Endothelial cell (in vitro differentiated cells): ENCODE measurements around the gene SERAC1. TPM values are rescaled to one million over a fixed set of nuclear protein-coding genes. Genes with fewer than 3 reads are reported as not detected.

Source experiments
- DNase-seq: peaks from one replicate; pipeline ENCODE4 v3.0.0; 2021; ENCODE audit warnings: low spot score
- H3K27ac Mint-ChIP-seq: one replicate; pipeline ENCODE4 v1.8.0; 2021; ENCODE audit warnings: mixed read lengths, inconsistent platforms; ENCODE audit not compliant: unreplicated experiment
- H3K27me3 Mint-ChIP-seq: one replicate; pipeline ENCODE4 v1.8.0; 2021; ENCODE audit warnings: mild to moderate bottlenecking, moderate library complexity, mixed read lengths, inconsistent platforms; ENCODE audit not compliant: unreplicated experiment
- H3K36me3 Mint-ChIP-seq: one replicate; pipeline ENCODE4 v1.8.0; 2021; ENCODE audit warnings: mild to moderate bottlenecking, low read depth, mixed read lengths, inconsistent platforms; ENCODE audit not compliant: unreplicated experiment
- H3K4me1 Mint-ChIP-seq: one replicate; pipeline ENCODE4 v1.8.0; 2021; ENCODE audit warnings: mild to moderate bottlenecking, mixed read lengths, inconsistent platforms; ENCODE audit not compliant: unreplicated experiment
- H3K4me3 Mint-ChIP-seq: one replicate; pipeline ENCODE4 v1.8.0; 2021; ENCODE audit warnings: mild to moderate bottlenecking, mixed read lengths, inconsistent platforms; ENCODE audit not compliant: unreplicated experiment
- H3K9me3 Mint-ChIP-seq: one replicate; pipeline ENCODE4 v1.8.0; 2021; ENCODE audit warnings: mixed read lengths, inconsistent platforms; ENCODE audit not compliant: unreplicated experiment
- CTCF ChIP-seq: fragments of 200-600 bp; sonication (generic); IDR thresholded peaks from one replicate; pipeline ENCODE4 v1.5.0; 2021; ENCODE audit warnings: antibody characterized with exemption; ENCODE audit not compliant: unreplicated experiment
- total RNA-seq: library from RNA; stranded (reverse); fragmentation: NEBNext Ultra II Directional; extraction: Animal tissue kit (Norgen Biotek cat#: 25700); gene quantifications from one replicate; pipeline ENCODE4 v1.2.1, GENCODE V29; 2021; ENCODE audit not compliant: unreplicated experiment

SERAC1 gene
- total RNA-seq, 1 donor from 2014 or later: 13.8 TPM

DNA sequence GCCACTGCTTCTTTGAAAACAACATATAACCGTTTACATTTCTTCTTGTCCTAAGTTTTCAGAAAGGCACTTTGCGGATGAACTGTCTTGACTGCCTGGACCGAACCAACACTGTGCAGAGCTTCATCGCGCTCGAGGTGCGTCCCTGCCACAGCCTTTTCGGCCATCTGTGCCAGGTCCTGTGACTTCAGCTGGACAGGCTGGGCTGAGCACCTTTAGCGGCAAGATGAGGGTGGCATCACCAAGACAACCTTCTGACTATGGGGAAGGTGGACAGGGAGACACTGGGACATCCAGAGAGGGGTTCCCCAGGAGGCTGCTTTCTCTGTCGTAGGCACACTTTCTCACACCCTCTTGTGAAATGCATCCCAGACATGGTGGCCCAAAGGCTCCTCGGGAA, 104.3 kb downstream of the SERAC1 start:
- H3K4me3 Mint-ChIP-seq: no peak overlapping the region
- no peak overlapping the region for H3K27ac Mint-ChIP-seq
- no peak for TF ChIP-seq CTCF
- no peak for DNase-seq
- no peaks in the 10 kb centered on the region for H3K27me3 Mint-ChIP-seq
- H3K9me3 Mint-ChIP-seq: no peaks in the 10 kb centered on the region
- H3K36me3 Mint-ChIP-seq: peaks cover 31% of the 10 kb centered on the region
- H3K4me1 Mint-ChIP-seq: peaks cover 22% of the 10 kb centered on the region

DNA sequence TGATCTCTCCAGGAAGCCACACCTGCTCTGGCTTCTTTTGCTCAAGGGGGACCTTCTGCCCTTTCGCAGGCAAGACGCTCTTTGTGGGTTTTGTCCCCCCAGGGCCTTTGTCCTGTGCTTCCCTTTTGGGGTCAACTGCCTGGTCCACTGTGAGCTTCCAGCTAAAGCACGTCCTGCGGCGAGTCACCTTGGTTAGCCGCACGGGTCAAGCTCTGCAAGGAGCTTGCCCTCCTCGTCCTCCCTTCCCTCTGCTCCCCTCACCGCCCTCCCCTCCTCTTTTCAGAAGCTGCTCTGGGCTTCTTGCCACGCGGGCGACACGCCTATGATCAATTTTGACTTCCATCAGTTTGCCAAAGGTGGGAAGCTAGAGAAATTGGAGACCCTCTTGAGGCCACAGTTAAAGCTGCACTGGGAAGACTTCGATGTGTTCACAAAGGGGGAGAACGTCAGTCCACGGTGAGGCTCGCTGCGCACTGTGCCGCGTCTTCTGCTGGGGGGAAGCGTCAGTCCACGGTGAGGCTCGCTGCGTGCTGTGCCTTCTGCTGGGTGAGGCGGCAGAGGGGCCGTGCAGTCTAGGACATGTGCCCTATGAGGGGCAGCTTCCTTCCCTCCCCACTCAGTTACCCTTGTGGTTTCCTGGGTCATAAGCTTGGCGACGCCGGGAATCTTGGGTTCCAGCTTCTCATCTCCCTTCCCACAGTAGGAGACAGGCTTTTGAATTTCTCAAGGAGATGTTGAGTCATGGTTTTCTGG, 106.2 kb downstream of the SERAC1 start:
- no peaks in the 10 kb centered on the region for H3K9me3 Mint-ChIP-seq
- peaks cover 3% of the 10 kb centered on the region for H3K27me3 Mint-ChIP-seq
- H3K27ac Mint-ChIP-seq: peak overlapping the region; percentile 57
- H3K4me1 Mint-ChIP-seq: peaks cover 7% of the 10 kb centered on the region
- H3K4me3 Mint-ChIP-seq: no peak overlapping the region
- peaks cover 30% of the 10 kb centered on the region for H3K36me3 Mint-ChIP-seq
- no peak for TF ChIP-seq CTCF
- DNase-seq: no peak

- Mint-ChIP-seq H3K4me3 (no peak overlapping the region), H3K4me1 (peaks cover 7% of the 10 kb centered on the region), H3K27ac (no peak overlapping the region), H3K36me3 (peaks cover 25% of the 10 kb centered on the region), H3K9me3 (no peaks in the 10 kb centered on the region), H3K27me3 (peaks cover 3% of the 10 kb centered on the region)
- no peak for DNase-seq
- no peak for TF ChIP-seq CTCF
Measured at GRCh38 chr6:158061361-158061708, 106.7 kb downstream of the SERAC1 start.

DNA sequence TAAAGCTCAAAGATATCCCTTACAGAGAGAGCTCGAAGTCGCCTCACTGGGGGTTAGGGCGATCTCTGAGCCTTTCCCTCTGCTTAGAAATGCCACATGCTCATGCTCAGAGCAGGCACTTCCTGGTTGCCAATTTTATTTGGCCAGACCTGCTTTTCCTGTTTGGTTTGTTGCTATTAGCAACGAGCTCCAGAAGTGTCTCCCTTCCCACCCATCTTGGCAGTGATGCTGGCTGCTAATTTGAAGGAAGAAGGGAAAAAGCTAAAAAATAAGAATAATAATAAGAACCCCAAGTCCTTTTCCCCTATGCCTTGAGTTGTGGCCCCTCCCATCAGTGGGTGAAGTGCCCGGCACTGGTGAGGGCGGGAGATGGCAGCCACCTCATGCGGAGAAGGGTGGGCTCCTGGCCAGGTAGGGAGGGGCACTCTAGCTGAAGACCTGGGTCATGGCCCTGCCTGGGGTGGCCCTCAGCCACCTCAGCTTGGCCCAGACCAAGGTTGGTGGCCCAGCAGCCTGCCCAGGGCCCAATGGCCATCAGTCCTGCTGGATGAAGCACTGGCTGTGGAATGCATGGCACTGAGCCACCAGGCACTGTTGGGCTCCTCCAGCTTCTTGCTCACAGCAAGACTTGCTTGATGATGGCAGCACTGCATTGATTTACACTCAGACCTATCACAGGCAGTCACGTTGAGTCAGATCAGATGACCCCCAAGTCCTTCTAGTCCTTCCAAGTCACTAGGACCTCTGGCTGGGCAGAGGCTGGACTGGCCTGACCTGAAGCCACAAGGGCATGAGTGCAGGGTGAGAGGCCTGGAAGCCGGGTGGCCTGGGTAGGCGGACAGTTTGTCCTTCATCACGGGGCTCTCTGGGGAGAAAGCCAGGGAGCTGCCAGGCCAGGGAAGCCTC, 107.4 kb downstream of the SERAC1 start:
- H3K9me3 Mint-ChIP-seq: no peaks in the 10 kb centered on the region
- no peak for TF ChIP-seq CTCF

More for the DNA sequence above, 107.4 kb downstream of the SERAC1 start:
- peaks cover 3% of the 10 kb centered on the region for H3K27me3 Mint-ChIP-seq
- H3K27ac Mint-ChIP-seq: peak overlapping the region; percentile 95
- H3K4me3 Mint-ChIP-seq: peak overlapping the region; percentile 79
- peaks cover 7% of the 10 kb centered on the region for H3K4me1 Mint-ChIP-seq
- peak; percentile 53 for DNase-seq
- peaks cover 22% of the 10 kb centered on the region for H3K36me3 Mint-ChIP-seq

Other genes starting within 250 kb of the SERAC1 start
- 33.7 TPM for gene SYNJ2, start 186.4 kb downstream of the SERAC1 start, total RNA-seq
- gene GTF2H5, start 88 bp upstream of the SERAC1 start, total RNA-seq: 29.9 TPM
- gene TULP4, start 144.2 kb upstream of the SERAC1 start, total RNA-seq: 117 TPM